AG09309 (cell line): ENCODE results near the gene SNRNP200.

Source experiments
- DNase-seq: peaks from one replicate; pipeline ENCODE4 v3.0.0-alpha.2; 2010; ENCODE audit warnings: low read depth
- H3K4me3 ChIP-seq: 2 replicates; pipeline ENCODE4 v1.5.1; 2011; ENCODE audit warnings: mild to moderate bottlenecking, low read depth, low read length, moderate library complexity; ENCODE audit not compliant: control insufficient read depth
- CTCF ChIP-seq: IDR thresholded peaks from 2 replicates; pipeline ENCODE4 v1.5.1; 2011; ENCODE audit warnings: mild to moderate bottlenecking, low read depth, low read length, inconsistent platforms; ENCODE audit not compliant: insufficient read depth, control insufficient read depth; ENCODE audit errors: missing control alignments

SNRNP200 gene

DNA sequence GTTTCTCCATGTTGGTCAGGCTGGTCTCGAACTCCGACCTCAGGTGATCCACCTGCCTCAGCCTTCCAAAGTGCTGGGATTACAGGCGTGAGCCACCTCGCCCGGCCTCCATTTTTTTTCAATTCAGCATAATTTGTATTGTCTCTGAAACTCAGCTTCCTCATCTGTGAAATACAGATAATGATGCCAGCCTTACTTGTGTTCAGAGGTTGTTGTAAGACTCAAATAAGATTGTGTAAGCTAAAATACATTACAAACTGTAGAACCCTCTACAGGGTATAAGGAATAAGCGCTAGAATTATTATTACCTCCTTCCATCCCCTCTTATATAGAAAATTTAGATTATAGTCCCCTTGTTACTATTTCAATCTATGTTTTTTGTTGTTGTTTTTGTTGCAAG lies 71.9 kb downstream of the SNRNP200 start:
- DNase-seq, result no peak
- no peak for TF ChIP-seq CTCF
- no peak overlapping the region for H3K4me3 ChIP-seq

- no peak for DNase-seq
- no peak for TF ChIP-seq CTCF
- no peak overlapping the region for H3K4me3 ChIP-seq
Observed at GRCh38 chr2:96231316-96231715, 74.0 kb downstream of the SNRNP200 start.

DNA sequence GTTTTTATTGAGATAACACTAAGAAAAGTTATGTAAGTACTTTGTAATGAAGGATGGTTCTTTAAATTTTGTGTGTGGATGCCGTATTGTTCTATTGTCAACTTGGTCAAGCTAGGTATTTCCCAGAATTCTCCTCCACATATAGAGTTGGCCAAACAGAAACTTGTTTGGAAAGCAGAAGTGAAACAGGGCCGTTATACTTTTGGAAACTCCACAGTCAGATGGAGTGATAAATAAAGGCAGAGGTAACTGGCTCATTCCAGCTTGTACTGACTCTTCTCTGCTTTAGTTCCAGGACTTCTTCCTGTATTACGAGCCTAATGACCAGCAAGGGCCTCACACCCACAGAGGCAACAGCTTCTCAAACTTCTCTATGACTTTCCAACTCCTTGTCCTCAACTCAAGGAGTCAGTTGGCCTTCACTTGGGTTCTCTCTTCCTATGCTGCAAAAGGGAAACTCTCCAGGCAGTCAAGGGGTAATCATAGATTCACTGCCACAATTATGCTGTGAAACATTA lies 80.3 kb downstream of the SNRNP200 start:
- no peak overlapping the region for H3K4me3 ChIP-seq
- no peak for DNase-seq

More for the DNA sequence above, 80.3 kb downstream of the SNRNP200 start:
- no peak for TF ChIP-seq CTCF
